ENCODE results near the gene RIMBP2.
"Not testable (repeated sequence)": the region's sequence is repeated elsewhere in the genome, so short reads cannot be mapped to it uniquely, and the experiment has no call there.

RIMBP2 gene

DNA sequence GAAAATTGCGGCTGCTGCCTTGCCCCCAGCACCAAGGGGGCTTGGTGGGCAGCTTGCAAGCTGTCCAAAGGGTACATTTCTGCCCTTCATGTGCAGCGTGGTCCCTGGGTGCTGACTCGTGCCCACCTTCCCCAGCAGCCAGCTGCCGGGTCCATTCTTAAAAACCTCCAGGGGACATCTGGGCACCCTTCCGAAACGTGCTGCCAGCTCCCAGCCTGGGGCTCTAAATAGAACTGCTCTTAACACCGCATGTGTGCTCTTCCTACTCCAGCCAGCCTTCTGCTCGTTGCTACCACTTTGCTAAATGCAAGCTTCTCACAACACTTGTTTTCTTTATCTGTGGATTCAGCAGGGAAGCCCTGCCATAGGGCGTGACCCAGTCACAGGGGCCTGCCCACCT is 66.0 kb downstream of the RIMBP2 start:
- DNase-seq, result peak; percentile 55

DNA sequence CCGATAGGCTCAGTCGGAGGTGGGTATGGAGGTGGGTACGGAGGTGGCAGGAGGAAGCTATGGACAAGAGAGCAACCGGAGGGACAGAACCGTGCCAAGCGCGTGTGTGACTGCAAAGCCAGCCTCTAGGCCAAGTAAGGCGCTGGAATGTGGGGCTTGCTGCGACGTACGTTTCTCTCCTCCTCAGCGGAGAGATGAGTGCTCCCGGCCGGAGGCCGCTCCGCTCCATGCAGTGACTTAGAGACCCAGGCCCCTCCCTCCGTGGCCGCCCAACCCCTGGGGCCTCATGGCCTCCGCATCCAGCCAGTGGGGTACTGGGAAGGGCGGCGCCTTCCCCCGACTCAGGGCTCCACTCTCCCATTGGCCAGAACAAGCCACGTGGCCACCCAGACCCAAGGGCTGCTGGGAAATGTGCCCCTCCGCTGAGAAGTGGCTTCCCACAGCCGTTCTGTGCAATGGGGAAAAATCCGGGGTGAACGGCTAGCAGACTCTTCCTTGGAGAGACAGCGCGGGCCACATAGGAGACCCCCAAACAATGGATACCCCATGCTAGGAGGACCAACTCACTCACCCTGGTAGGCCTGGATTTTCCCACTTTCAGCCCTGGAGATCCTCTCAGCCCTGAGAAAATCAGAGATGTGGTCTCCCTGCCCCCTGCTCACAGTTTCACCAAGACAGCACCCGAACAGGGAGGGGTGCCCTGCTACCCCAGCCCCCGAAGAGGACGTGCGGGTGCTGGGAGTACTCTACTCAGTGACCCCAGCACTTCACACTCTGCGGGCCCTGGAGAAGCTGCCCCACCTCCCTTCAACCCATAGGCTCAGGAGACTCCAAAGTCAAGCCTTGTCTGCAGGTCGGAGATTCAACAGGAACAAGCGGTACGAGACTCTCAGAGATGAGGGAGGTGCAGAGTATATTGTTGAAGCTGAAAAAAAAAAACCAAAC is 66.7 kb downstream of the RIMBP2 start:
- DNase-seq, result no peak

GRCh38 chr12:130647814-130648213 is 68.3 kb downstream of the RIMBP2 start:
- DNase-seq, result no peak

- no peak for DNase-seq
Measured at GRCh38 chr12:130646716-130647370, 69.3 kb downstream of the RIMBP2 start.

DNA sequence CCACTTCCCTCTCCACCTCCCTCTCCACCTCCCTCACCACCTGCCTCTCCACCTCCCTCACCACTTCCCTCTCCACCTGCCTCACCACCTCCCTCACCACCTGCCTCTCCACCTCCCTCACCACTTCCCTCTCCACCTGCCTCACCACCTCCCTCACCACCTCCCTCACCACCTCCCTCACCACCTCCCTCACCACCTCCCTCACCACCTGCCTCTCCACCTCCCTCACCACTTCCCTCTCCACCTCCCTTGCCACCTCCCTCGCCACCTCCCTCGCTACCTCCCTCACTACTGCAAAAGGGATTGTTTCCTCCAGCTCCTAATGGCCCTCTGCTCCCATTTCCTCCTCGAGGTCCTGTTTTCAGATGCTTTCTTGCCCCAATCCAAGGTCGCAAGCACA is 69.9 kb downstream of the RIMBP2 start:
- not testable (repeated sequence) for DNase-seq

DNA sequence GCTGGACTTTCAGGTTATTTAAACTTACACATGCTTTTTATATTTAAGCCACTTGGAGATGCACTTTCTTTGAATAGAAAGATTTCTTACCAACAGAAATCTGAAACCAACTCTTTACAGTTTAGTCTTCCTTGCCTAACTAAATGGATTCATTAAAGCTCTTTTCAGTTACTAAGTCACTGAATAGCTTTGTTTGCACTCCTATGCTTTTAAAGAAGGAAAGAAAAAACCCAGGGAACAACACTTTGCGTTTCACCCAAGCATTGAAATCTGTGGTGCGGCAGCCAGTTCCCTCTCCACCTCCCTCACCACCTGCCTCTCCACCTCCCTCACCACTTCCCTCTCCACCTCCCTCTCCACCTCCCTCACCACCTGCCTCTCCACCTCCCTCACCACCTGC is 70.3 kb downstream of the RIMBP2 start:
- DNase-seq, result peak; percentile 40

DNA sequence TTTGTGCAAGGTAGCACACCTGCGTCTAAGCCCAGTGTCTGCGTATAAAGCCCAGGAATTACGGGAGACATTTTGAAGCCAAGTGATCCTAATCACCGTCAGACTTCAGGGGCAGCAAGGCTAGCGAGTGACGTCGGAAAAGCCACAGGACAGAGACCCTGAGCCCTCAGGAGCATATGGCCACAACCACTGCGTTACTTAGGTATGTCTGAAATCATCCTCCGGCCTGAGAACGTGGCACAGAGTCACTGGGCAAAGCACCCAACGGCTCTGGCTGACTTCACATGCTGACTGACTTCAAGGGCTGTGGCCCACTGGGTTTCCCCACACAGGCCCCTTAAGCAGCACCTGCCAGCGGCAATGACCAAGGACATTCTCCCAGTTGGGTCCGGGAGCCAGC is 71.5 kb downstream of the RIMBP2 start:
- DNase-seq, result no peak

DNA sequence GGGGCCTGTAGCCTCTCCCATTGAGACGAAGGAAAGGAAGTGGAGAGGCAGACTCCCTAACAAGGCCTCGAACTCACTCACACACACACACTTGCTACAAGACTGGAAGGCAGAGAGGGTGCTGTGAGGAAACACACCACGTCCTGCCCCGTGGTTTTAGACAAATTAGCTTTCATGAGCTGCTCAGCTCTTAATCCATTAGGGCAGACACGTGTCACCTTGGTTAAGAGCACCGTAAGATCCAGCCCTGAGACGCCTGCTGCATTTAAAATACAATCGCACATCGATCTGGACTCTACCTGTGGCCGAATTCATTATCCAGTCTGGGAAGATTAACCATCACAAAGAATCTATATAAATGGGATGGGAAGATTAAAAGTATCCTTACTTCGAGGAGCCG is 72.0 kb downstream of the RIMBP2 start:
- DNase-seq, result no peak

DNA sequence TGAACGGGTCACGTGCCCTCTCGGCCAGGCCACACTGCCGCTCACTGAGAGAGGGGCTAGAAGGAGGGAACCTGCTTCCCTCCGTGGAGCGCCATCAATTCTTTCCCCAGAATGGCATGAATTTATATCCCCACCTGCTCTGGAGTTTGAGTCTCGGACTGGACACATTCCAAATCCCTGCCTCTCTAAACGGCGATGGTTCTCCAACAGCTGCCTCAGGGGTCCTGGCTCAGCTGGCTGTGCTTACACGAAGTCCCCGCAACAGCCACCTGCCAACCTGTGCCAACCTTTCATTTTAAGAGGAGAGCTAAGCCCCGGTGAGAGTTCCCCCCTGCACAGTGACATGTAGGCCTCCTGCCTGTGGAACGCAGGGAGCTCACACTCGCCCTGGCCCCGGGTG is 73.2 kb downstream of the RIMBP2 start:
- DNase-seq, result peak; percentile 53

DNA sequence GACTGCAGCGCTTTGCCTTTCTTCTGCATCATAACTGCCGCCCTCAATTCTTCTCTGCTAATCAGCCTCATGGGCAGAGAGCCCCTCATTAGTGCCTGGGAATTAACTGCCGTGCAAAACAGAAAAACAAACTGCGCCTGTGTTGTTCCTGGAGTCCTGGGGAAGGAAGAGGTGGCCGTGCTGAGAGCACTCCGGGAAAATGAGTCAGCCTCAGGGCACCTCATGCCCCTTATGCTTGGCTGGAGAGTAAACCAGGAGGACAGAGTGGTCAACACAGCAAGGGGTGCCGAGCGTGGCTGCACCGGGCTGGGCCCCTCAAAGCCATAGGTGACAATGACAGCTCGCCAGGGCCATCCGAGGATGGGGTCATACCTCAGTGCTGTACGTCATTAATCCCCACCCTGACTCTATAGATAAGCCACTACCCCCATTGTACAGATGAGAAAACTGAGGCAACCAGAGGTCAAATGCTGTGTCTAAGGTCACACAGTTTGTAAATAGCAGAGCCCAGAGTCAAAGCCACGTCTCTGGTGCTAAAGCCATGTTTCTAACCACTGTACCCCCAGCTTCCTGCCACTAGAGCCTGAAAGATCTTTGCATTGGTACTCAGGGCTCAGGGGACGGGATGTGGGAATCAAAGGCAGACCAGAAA is 74.4 kb downstream of the RIMBP2 start:
- no peak for DNase-seq

GRCh38 chr12:130640901-130641300 is 75.2 kb downstream of the RIMBP2 start:
- no peak for DNase-seq

DNA sequence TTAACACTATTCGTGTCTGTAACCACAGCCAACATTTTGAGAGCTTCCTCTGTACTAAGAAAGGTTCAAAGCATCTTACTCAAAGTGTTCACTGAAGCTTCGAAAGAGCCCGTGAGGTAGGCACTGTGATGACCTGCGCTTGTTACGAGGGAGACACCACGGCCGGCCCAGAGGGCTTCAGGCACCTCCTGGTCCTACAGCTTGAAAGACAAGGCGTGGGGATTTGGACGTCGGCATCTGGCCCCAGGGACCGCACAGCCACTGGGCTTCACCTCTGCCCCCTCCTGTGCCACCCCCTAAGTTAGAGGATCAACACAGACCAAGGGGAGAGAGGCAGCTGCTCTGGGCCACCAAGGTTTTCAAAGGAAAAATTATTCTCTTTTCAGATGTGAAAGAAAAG is 75.6 kb downstream of the RIMBP2 start:
- DNase-seq, result no peak

- DNase-seq, result no peak
Measured at GRCh38 chr12:130639476-130640424, 76.3 kb downstream of the RIMBP2 start.

GRCh38 chr12:130636370-130636769 is 79.7 kb downstream of the RIMBP2 start:
- DNase-seq, result no peak

DNA sequence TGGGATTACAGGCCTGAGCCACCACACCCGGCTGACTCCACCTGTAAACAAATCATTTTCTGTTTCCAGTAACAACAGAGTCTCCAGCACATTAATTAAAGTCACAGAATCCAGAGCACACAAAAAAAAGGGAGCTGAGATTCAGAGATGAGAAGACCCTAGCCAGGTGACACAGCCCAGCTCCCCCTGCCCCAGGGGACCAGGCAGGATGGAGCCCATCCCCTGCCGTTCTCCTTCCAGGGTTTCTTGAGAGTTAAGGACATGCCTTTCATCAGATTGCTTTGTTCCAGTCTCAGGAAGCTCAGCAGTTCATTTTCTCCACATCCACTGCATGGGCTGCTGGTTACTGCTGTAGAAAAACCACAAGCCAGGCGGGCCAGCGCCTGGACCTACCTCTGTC is 81.2 kb downstream of the RIMBP2 start:
- DNase-seq, result peak; percentile 50

DNA sequence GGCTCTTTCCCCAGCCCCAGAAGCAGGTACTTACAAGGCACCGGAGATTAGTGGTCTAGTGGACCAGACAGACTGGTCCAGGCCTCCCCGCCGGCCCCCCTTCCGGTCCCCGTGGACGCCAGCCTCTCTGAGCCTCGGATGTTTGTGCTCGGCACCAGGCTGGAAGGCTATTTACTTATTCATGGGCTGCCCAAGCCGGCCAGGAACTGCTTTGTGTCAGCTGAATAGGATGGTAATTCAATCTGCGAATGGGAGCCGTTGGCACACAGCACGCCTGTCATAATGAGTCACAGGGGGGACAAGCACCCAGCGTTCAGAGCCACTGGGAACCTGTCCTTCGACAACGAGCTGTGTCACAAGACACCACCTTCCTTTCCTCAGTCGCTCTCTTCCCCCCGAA is 82.3 kb downstream of the RIMBP2 start:
- peak; percentile 95 for DNase-seq

DNA sequence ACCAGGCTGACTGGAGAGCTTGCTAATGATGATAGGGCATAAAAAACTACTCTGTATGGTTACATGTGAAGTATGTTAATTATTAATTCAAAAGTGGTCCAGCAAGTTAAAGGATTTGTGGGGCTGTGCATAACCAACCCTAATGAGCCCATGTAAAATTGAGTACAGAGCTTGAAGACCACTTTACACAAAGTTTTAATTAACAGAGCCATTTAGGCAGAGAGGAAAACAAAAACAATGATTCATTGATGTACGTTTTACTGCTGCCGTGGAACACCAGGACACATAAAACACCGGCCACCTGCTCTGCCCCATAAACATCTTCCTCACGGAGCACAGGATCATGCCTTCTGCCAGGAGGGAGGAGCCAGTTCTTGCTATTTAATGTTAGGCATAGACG is 83.5 kb downstream of the RIMBP2 start:
- DNase-seq, result peak; percentile 57

DNA sequence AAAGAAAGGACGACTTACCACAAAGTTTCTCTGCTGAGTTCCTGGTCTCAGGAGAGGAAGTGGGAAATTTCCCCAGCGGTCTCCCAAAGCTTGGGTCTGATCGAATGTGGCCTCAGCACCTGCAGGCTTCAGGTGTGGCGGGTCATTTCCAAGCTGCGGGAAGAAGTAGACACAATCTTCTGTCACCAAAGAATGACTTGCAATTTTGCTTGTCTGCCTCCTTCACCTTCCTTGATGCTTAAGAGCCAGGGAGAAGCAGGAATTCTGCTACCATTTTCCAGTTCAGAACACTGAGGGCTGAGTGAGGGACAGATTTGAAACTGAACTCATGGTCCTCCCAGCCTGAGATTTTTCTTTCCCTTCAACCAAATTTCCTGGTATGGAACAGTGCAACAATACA is 87.8 kb downstream of the RIMBP2 start:
- DNase-seq, result no peak

- DNase-seq, result no peak
Measured at GRCh38 chr12:130627175-130627574, 88.9 kb downstream of the RIMBP2 start.

DNA sequence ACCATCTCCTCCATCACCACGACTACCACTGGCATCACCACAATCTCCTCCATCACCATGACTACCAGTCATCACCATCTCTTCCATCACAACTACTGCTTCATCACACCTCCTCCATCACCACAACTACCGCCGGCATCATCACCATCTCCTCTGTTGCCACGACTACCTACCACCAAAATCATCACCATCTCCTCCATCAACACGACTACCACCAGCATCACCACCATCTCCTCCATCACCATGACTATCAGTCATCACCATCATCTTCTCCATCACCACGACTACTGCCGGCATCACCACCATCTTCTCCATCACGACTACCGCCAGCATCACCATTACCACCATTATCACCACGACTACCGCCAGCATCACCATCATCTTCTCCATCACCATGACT is 89.5 kb downstream of the RIMBP2 start:
- DNase-seq, result no peak

GRCh38 chr12:130625201-130625600 is 90.9 kb downstream of the RIMBP2 start:
- no peak for DNase-seq

- DNase-seq, result no peak
Measured at GRCh38 chr12:130622803-130623202, 93.3 kb downstream of the RIMBP2 start.
